Gastroesophageal sphincter (tissue), 2 donors: ENCODE data around the gene IFNGR1.

ENCODE experiments used
- EP300 ChIP-seq: sonication (generic); formaldehyde crosslinking; IDR thresholded peaks from one replicate; pipeline ENCODE4 v1.6.1; 2017; ENCODE audit warnings: antibody characterized with exemption, mild to moderate bottlenecking
- POLR2A ChIP-seq, 2 donors: fragments of 450-650 bp; IDR thresholded peaks; one replicate each; pipeline ENCODE4 v1.6.1; 2017; ENCODE audit warnings: antibody characterized with exemption in 2 of 2, mild to moderate bottlenecking in 2 of 2, moderate library complexity in 1 of 2

GRCh38 chr6:137155830-137156229 lies 63.4 kb downstream of the IFNGR1 start:
- TF ChIP-seq POLR2A (IDR thresholded peaks at IDR 0.05) (no peak), EP300 (no peak)
